Measurements from ENCODE around the gene CLEC4D.

CLEC4D gene

GRCh38 chr12:8566525-8566924 lies 53.2 kb downstream of the CLEC4D start:
- no peak for DNase-seq (ENCODE audit: extremely low read depth, insufficient read length)
- H3K4me3 ChIP-seq (replicated peaks; ENCODE audit: low read depth, low read length), result no peak overlapping the region
- TF ChIP-seq CTCF (IDR thresholded peaks at IDR 0.05; ENCODE audit: insufficient read depth, low read length, poor library complexity, severe bottlenecking), result no peak
- H3K36me3 ChIP-seq (ENCODE audit: control insufficient read depth, insufficient read depth, low read length), result no peaks in the 10 kb centered on the region
- no peaks in the 10 kb centered on the region for H3K27me3 ChIP-seq (replicated peaks; ENCODE audit: control insufficient read depth, insufficient read depth, low read length)
